IPS DF 4.7 (cell line): ENCODE results near the gene LHX5.
"Not testable (repeated sequence)": the region's sequence is repeated elsewhere in the genome, so short reads cannot be mapped to it uniquely, and the experiment has no call there.

Source experiments
- DNase-seq: peaks from one replicate; pipeline ENCODE4 v3.0.0-alpha.2; 2013; ENCODE audit warnings: low spot score; ENCODE audit errors: extremely low read depth

LHX5 gene

GRCh38 chr12:113471619-113472171 lies at the start of gene LHX5:
Gene LHX5 (minus strand): TSS chr12:113471871. CDS start chr12:113471498, 373 bp downstream.
- DNase-seq, result no peak

GRCh38 chr12:113519464-113520307 lies 48.0 kb upstream of the LHX5 start:
- DNase-seq, result no peak

- DNase-seq, result no peak
Measured at GRCh38 chr12:113515082-113515856, 43.6 kb upstream of the LHX5 start.

- DNase-seq, result no peak
Measured at GRCh38 chr12:113514602-113515001, 42.9 kb upstream of the LHX5 start.

- no peak for DNase-seq
Measured at GRCh38 chr12:113512568-113512967, 40.9 kb upstream of the LHX5 start.

GRCh38 chr12:113506867-113507266 lies 35.2 kb upstream of the LHX5 start:
- no peak for DNase-seq

GRCh38 chr12:113505941-113506340 lies 34.3 kb upstream of the LHX5 start:
- DNase-seq, result no peak

GRCh38 chr12:113504917-113505316 lies 33.2 kb upstream of the LHX5 start:
- DNase-seq, result no peak

- no peak for DNase-seq
Measured at GRCh38 chr12:113500782-113501311, 29.2 kb upstream of the LHX5 start.

- no peak for DNase-seq
Measured at GRCh38 chr12:113500306-113500675, 28.6 kb upstream of the LHX5 start.

GRCh38 chr12:113498490-113498889 lies 26.8 kb upstream of the LHX5 start:
- DNase-seq, result no peak

- no peak for DNase-seq
Measured at GRCh38 chr12:113497693-113498092, 26.0 kb upstream of the LHX5 start.

- DNase-seq, result not testable (repeated sequence)
Measured at GRCh38 chr12:113495941-113496340, 24.3 kb upstream of the LHX5 start.

GRCh38 chr12:113488322-113488721 lies 16.7 kb upstream of the LHX5 start:
- no peak for DNase-seq

- DNase-seq, result no peak
Measured at GRCh38 chr12:113486722-113487121, 15.1 kb upstream of the LHX5 start.

- DNase-seq, result no peak
Measured at GRCh38 chr12:113485330-113485729, 13.7 kb upstream of the LHX5 start.

GRCh38 chr12:113482334-113482733 lies 10.7 kb upstream of the LHX5 start:
- DNase-seq, result no peak

- DNase-seq, result no peak
Measured at GRCh38 chr12:113480336-113480971, 8.8 kb upstream of the LHX5 start.

GRCh38 chr12:113479590-113480335 lies 8.1 kb upstream of the LHX5 start:
- DNase-seq, result no peak

- no peak for DNase-seq
Measured at GRCh38 chr12:113479216-113479589, 7.5 kb upstream of the LHX5 start.
